Psoas muscle (tissue), 8 donors: ENCODE results near the gene CTSE. TPM values are rescaled to one million over a fixed set of nuclear protein-coding genes. Genes with fewer than 3 reads are reported as not detected.

Experiments
- ATAC-seq, 4 donors: fragments of 200-7000 bp; cut with Tn5 transposase; one replicate each; pipeline ENCODE4 v1.9.1; 2020; ENCODE audit warnings: moderate library complexity in 3 of 4, mild to moderate bottlenecking in 2 of 4
- DNase-seq, 2 donors: peaks; one replicate each; pipeline ENCODE4 v3.0.0-alpha.2; 2020
- H3K27ac ChIP-seq: fragments of 200-600 bp; one replicate; pipeline ENCODE4 v1.8.0; 2022
- H3K27me3 ChIP-seq, 3 donors: fragments of 200-600 bp in 1 of 3; one replicate each; pipeline versions ENCODE4 v1.6.1 to v1.8.0; 2013 to 2022; ENCODE audit warnings: low read length in 2 of 3, mild to moderate bottlenecking in 2 of 3, moderate library complexity in 1 of 3; ENCODE audit not compliant: insufficient read depth in 3 of 3
- H3K36me3 ChIP-seq, 2 donors: fragments of 200-600 bp in 1 of 2; one replicate each; pipeline versions ENCODE4 v1.6.1 to v1.8.0; 2013 to 2022; ENCODE audit warnings: low read depth in 1 of 2, mild to moderate bottlenecking in 1 of 2, moderate library complexity in 1 of 2; ENCODE audit not compliant: insufficient read depth in 1 of 2
- H3K4me1 ChIP-seq: fragments of 200-600 bp; one replicate; pipeline ENCODE4 v1.8.0; 2022
- H3K4me3 ChIP-seq: fragments of 200-600 bp; one replicate; pipeline ENCODE4 v1.8.0; 2022; ENCODE audit warnings: mild to moderate bottlenecking
- H3K9me3 ChIP-seq: fragments of 200-600 bp; one replicate; pipeline ENCODE4 v1.8.0; 2022
- CTCF ChIP-seq: fragments of 200-600 bp; IDR thresholded peaks from one replicate; pipeline ENCODE4 v1.8.0; 2022; ENCODE audit warnings: antibody characterized with exemption
- WGBS, 3 donors: extraction: QIAGEN DNeasy Blood & Tissue Kit; methylation state at CpG; one replicate each; pipeline versions ENCODE4 v1.1.6 to v1.1.7; 2013; 5-methylcytosine and 5-hydroxymethylcytosine counted together
- intact Hi-C, 2 donors: fragments of 100-400 bp; cut with DNase I; formaldehyde crosslinking; loops; one replicate each; pipeline versions ENCODE4 v1.11.0 to v1.14.2; 2022
- polyA plus RNA-seq, 3 donors: library from polyadenylated mRNA; stranded (reverse); fragments of 200-250 nt; gene quantifications; one replicate each; pipeline ENCODE4 v1.2.3, GENCODE V29; 2013
- total RNA-seq, 4 donors: library from RNA; stranded (reverse); fragmentation: NEBNext Ultra II Directional in 2 of 4; extraction: Animal tissue kit (Norgen Biotek cat#: 25700) in 2 of 4; gene quantifications; one replicate each; pipeline versions ENCODE4 v1.2.1 to v1.2.4, GENCODE V29; 2021 to 2023
- donor health status: healthy with polysubstance abuse.
- donor health status: DM: no; HTN: no; CAD: no; lungs with moderate emphysema.
- donor health status: Bipolar disorder and iron deficiency.
- donor health status: healthy.
- donor health status: DM: yes; HTN: yes; CAD: no.
- donor health status: DM: no; HTN: no; CAD: no.
- donor health status: DM: no; HTN: no; CAD: no.
- donor health status: DM: yes; HTN: yes; CAD: no.

CTSE gene
- total and polyA plus RNA-seq, 7 donors: 0.03 to 0.22 (median 0.20) TPM; not detected in 4

GRCh38 chr1:205961991-205962820 lies 61.5 kb downstream of the CTSE start:
- no peaks in the 10 kb centered on the region for H3K36me3 ChIP-seq
- intact Hi-C loops: loop anchor here in 1 of 2 donors (5.0 kb wide), 1 partner anchor 35 kb away; no protein-coding TSS in a partner anchor
- H3K27me3 ChIP-seq: no peaks in the 10 kb centered on the region
- H3K4me1 ChIP-seq: peaks cover 18% of the 10 kb centered on the region
- ATAC-seq (peak; percentile 17 to 64 (median 54)), DNase-seq (peak in 1 of 2 donors; percentile 11)
- H3K27ac ChIP-seq: no peak overlapping the region
- H3K4me3 ChIP-seq: no peak overlapping the region
- 21 to 38% (median 26%) methylated on average over 9 of the region's 9 CpGs for WGBS, 3 donors
- no peaks in the 10 kb centered on the region for H3K9me3 ChIP-seq
- TF ChIP-seq CTCF: no peak

GRCh38 chr1:205961405-205961804 lies 62.3 kb downstream of the CTSE start:
- TF ChIP-seq CTCF: no peak
- peaks cover 18% of the 10 kb centered on the region for H3K4me1 ChIP-seq
- 30 to 54% (median 44%) methylated on average over 2 of the region's 2 CpGs for WGBS, 3 donors
- intact Hi-C loops: loop anchor here in 1 of 2 donors (5.0 kb wide), 1 partner anchor 34 kb away; no protein-coding TSS in a partner anchor
- ATAC-seq (peak in 2 of 4 donors; percentile 47 to 53), DNase-seq (no peak)
- H3K27ac ChIP-seq: no peak overlapping the region
- no peak overlapping the region for H3K4me3 ChIP-seq
- no peaks in the 10 kb centered on the region for H3K36me3 ChIP-seq
- no peaks in the 10 kb centered on the region for H3K9me3 ChIP-seq
- H3K27me3 ChIP-seq: no peaks in the 10 kb centered on the region

- intact Hi-C loops: loop anchor here in 1 of 2 donors (5.0 kb wide), 1 partner anchor 32 kb away; no protein-coding TSS in a partner anchor
- Histone ChIP-seq H3K9me3 (no peaks in the 10 kb centered on the region), H3K4me3 (no peak overlapping the region), H3K27me3 (no peaks in the 10 kb centered on the region), H3K4me1 (peaks cover 18% of the 10 kb centered on the region), H3K36me3 (no peaks in the 10 kb centered on the region), H3K27ac (no peak overlapping the region)
- no peak for DNase-seq
- no peak for TF ChIP-seq CTCF
- no peak for ATAC-seq
- WGBS, 3 donors: 75 to 90% (median 81%) methylated on average over 4 of the region's 4 CpGs
Measured at GRCh38 chr1:205959789-205960188, 63.9 kb downstream of the CTSE start.

Other genes starting within 250 kb of the CTSE start
- 1 to 10 TPM; 5.9 to 8.3 (median 6.4) TPM for gene RAB29, start 248.4 kb downstream of the CTSE start, total RNA-seq
- gene RAB29, start 248.4 kb downstream of the CTSE start, polyA plus RNA-seq: 10 to 100 TPM in 1 of 3 donors, 1 to 10 TPM in 2; 5.3 to 20.5 (median 5.5) TPM
- 10 to 100 TPM; 54.1 to 87.7 (median 67.4) TPM for gene SLC41A1, start 210.7 kb downstream of the CTSE start, total RNA-seq
- 10 to 100 TPM; 19.8 to 42.9 (median 25.7) TPM for gene SLC41A1, start 210.7 kb downstream of the CTSE start, polyA plus RNA-seq
- gene PM20D1, start 173.8 kb downstream of the CTSE start, total RNA-seq: under 1 TPM in 3 of 4 donors, not detected in 1; 0.16 to 0.32 (median 0.23) TPM
- gene PM20D1, start 173.8 kb downstream of the CTSE start, polyA plus RNA-seq: under 1 TPM in 2 of 3 donors, not detected in 1; 0.05 to 0.23 TPM
- 1 to 10 TPM in 1 of 4 donors, under 1 TPM in 3; 0.15 to 5.5 (median 0.47) TPM for gene SLC26A9, start 80.4 kb downstream of the CTSE start, total RNA-seq
- under 1 TPM; 0.16 to 0.56 (median 0.42) TPM for gene SLC26A9, start 80.4 kb downstream of the CTSE start, polyA plus RNA-seq
- gene RAB7B, start 20.5 kb downstream of the CTSE start, total RNA-seq: 1 to 10 TPM in 1 of 4 donors, under 1 TPM in 3; 0.17 to 1.2 (median 0.50) TPM
- gene RAB7B, start 20.5 kb downstream of the CTSE start, polyA plus RNA-seq: under 1 TPM; 0.25 to 0.36 (median 0.27) TPM
- under 1 TPM in 3 of 4 donors, not detected in 1; 0.58 to 0.95 (median 0.86) TPM for gene RHEX, start 29.3 kb upstream of the CTSE start, total RNA-seq
- under 1 TPM; 0.13 to 0.22 (median 0.21) TPM for gene RHEX, start 29.3 kb upstream of the CTSE start, polyA plus RNA-seq
- not detected for gene AVPR1B, start 93.5 kb upstream of the CTSE start, total RNA-seq
- not detected for gene AVPR1B, start 93.5 kb upstream of the CTSE start, polyA plus RNA-seq
- gene FAM72A, start 178.9 kb upstream of the CTSE start, total RNA-seq: under 1 TPM in 3 of 4 donors, not detected in 1; 0.56 to 0.92 (median 0.91) TPM
- gene FAM72A, start 178.9 kb upstream of the CTSE start, polyA plus RNA-seq: under 1 TPM; 0.11 to 0.44 (median 0.18) TPM
- 10 to 100 TPM in 1 of 4 donors, 1 to 10 TPM in 3; 8.9 to 13.8 (median 9.6) TPM for gene SRGAP2, start 179.6 kb upstream of the CTSE start, total RNA-seq
- 1 to 10 TPM; 3.1 to 3.9 (median 3.5) TPM for gene SRGAP2, start 179.6 kb upstream of the CTSE start, polyA plus RNA-seq